ENCODE measurements around the gene EP400. TPM values are rescaled to one million over a fixed set of nuclear protein-coding genes. Genes with fewer than 3 reads are reported as not detected.
"Not testable (repeated sequence)": the region's sequence is repeated elsewhere in the genome, so short reads cannot be mapped to it uniquely, and the experiment has no call there.

Gene EP400
- total RNA-seq, 1 donor from 2014 or later = 41.4 TPM

DNA sequence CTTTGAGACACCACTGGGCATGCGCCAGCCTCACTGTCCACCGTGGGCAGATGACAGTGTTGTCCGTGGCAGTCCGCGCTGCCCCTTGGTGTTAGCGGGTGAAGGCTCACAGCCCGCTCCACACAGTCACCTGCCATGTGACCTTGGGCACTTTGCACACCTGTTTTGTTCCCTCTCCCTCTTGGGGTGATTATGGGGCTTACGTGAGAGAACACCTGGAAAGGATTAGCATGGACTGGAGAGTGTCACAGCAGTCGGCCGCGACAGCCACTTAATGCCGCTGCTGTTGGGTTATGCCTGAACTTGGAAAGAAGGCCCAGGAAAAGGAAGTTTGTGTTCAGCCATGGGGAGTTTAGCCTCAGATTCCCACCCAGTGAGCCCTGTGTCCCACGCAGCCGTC, 100.1 kb downstream of the EP400 start:
- no peak for ATAC-seq
- Histone ChIP-seq H3K9me3 (no peaks in the 10 kb centered on the region), H3K36me3 (peaks cover 87% of the 10 kb centered on the region), H3K27ac (no peak overlapping the region), H3K4me1 (no peaks in the 10 kb centered on the region), H3K27me3 (no peaks in the 10 kb centered on the region), H3K4me3 (no peak overlapping the region)
- DNase-seq = peak; percentile 39
- intact Hi-C loops (cut with DNase I) = no loop called here
- TF ChIP-seq, protein P1, sequence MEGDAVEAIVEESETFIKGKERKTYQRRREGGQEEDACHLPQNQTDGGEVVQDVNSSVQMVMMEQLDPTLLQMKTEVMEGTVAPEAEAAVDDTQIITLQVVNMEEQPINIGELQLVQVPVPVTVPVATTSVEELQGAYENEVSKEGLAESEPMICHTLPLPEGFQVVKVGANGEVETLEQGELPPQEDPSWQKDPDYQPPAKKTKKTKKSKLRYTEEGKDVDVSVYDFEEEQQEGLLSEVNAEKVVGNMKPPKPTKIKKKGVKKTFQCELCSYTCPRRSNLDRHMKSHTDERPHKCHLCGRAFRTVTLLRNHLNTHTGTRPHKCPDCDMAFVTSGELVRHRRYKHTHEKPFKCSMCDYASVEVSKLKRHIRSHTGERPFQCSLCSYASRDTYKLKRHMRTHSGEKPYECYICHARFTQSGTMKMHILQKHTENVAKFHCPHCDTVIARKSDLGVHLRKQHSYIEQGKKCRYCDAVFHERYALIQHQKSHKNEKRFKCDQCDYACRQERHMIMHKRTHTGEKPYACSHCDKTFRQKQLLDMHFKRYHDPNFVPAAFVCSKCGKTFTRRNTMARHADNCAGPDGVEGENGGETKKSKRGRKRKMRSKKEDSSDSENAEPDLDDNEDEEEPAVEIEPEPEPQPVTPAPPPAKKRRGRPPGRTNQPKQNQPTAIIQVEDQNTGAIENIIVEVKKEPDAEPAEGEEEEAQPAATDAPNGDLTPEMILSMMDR (IDR thresholded peaks at IDR 0.05) = no peak

DNA sequence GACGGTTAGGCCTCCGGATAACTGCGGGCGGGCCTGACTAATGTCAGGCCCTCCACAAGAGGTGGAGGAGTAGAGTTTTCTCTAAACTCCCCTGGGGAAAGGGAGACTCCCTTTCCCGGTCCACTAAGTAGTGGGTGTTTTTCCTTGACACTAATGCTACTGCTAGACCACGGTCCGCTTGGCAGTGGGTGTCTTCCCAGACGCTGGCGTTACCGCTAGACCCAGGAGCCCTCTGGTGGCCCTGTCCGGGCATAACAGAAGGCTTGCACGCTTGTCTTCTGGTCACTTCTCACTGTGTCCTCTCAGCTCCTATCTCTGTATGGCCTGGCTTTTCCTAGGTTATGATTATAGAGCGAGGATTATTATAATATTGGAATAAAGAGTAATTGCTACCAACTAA, 102.0 kb downstream of the EP400 start:
- H3K9me3 ChIP-seq; H3K4me3 ChIP-seq; H3K27me3 ChIP-seq; H3K27ac ChIP-seq; ATAC-seq; H3K4me1 ChIP-seq; intact Hi-C loops (cut with DNase I): not testable (repeated sequence)
- peak; percentile 46 for DNase-seq
- peaks cover 82% of the 10 kb centered on the region for H3K36me3 ChIP-seq

DNA sequence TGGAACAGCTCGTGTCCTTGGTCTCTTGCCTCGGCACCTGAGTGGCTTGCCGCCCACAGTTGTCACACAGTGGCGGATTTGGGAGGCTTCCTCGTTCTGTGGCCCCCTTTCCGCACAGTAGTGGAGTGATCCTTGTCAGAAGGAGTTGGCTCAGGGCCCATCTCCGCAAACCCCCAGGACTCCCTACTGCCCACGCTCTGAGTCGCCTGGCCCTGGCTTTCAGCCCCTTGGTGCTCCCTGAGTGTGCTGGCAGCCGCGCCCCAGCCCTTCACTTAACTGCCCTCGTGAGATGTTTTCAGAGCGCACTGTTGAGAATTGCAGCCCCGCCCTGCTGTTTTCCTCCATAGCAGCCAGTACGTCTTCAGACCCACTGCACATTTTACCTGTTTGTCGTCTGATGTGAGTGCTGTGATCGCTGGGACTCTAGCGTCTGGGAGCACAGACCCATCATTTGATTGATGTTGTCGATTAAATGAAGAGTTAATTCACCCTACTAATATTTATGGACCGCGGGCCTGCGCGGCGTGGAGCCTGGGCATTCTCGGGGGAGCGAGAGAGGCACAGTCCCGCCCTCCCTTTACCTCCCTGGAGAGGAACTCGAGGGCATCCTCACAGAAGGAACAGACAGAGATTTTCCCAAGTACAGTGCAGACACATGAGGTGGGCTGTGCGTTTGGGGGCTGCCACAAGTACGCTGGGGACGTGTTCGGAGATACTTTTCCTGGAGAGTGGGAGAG, 102.6 kb downstream of the EP400 start:
- H3K4me3 ChIP-seq = no peak overlapping the region
- intact Hi-C loops (cut with DNase I) = no loop called here
- ATAC-seq = peak; percentile 9
- no peaks in the 10 kb centered on the region for H3K27me3 ChIP-seq
- DNase-seq = peak; percentile 62
- H3K36me3 ChIP-seq = peaks cover 82% of the 10 kb centered on the region
- H3K9me3 ChIP-seq = no peaks in the 10 kb centered on the region
- no peak overlapping the region for H3K27ac ChIP-seq
- no peaks in the 10 kb centered on the region for H3K4me1 ChIP-seq
- TF ChIP-seq, protein P1 (IDR thresholded peaks at IDR 0.05) = no peak

DNA sequence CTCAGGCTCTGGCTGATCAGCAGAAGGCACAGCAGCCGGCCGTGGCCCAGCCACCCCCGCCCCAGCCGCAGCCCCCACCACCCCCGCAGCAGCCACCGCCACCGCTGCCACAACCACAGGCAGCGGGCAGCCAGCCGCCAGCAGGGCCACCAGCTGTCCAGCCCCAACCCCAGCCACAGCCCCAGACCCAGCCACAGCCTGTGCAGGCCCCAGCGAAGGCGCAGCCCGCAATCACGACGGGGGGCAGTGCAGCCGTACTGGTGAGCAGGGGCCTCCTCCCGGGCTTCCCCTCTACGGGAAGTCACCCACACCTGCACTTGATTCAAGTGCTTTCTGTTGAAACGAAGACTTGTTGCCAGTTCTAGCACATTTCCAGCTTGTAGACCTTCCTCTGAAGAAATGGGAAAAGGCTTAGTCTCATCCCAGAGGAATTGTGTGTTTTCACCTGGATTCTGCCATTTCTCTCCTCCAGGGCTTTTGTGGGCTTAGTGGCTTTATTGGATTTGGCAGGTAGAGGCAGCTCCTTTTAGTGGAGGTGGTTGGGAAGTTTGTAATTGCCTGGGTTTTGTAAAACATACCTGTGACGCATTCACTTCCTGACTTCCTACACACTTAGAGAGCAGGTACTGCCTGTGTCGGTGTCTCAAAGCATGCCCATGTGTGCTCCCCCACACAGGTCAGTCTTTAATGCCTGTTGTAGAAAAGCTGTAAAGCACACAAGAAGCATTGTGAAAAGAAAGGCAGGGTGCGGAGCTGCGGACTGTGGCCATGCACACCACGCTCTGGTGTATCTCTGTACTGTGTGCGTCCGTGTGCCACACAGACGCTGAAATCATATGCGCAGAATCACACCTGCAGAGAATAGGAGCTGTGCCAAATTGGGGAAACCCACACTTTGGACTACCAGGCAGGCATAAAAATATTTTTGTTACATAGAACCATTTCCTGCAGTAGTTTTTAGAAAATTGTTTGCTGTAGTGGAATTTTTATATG, 103.9 kb downstream of the EP400 start:
- no peak overlapping the region for H3K4me3 ChIP-seq
- DNase-seq = peak; percentile 48
- H3K9me3 ChIP-seq = no peaks in the 10 kb centered on the region
- ATAC-seq = peak; percentile 15
- no peak overlapping the region for H3K27ac ChIP-seq
- TF ChIP-seq, protein P1 (IDR thresholded peaks at IDR 0.05) = no peak
- no peaks in the 10 kb centered on the region for H3K27me3 ChIP-seq
- peaks cover 91% of the 10 kb centered on the region for H3K36me3 ChIP-seq
- intact Hi-C loops (cut with DNase I) = no loop called here
- H3K4me1 ChIP-seq = no peaks in the 10 kb centered on the region

DNA sequence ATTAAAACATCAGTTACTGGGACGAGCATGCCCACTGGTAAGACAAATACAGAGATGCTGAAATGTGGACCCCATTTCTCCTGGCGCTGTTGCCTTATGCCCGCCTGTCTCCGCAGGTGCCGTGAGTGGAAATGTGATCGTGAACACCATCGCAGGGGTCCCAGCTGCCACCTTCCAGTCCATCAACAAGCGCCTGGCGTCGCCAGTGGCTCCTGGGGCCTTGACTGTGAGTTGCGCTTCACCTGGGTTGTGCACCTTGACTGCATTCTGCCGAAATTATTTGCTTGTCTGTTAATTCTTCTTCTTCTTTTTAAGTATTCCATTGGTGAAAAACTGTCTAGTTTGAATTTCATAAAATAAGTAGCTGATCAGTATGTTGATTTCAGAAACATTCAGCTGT, 105.2 kb downstream of the EP400 start:
- Histone ChIP-seq H3K27ac (no peak overlapping the region), H3K36me3 (peaks cover 84% of the 10 kb centered on the region), H3K9me3 (no peaks in the 10 kb centered on the region), H3K4me1 (no peaks in the 10 kb centered on the region), H3K4me3 (no peak overlapping the region), H3K27me3 (no peaks in the 10 kb centered on the region)
- ATAC-seq = no peak
- intact Hi-C loops (cut with DNase I) = no loop called here
- TF ChIP-seq, protein P1 (IDR thresholded peaks at IDR 0.05) = no peak
- DNase-seq = no peak

Data from upper lobe of right lung (tissue), 1 donor.